A673 (cell line): ENCODE results near the gene TIMM10.

Experiments used
- EZH2 ChIP-seq: fragments of 200-600 bp; sonication (generic); IDR thresholded peaks from 2 replicates; pipeline ENCODE4 v1.6.1; 2017; ENCODE audit warnings: borderline replicate concordance, low read depth, mild to moderate bottlenecking, mixed read lengths, antibody characterized with exemption, low read length; ENCODE audit not compliant: poor library complexity, severe bottlenecking
- TF ChIP-seq, protein P1 (sequence below): fragments of 300-800, 200-600 bp; sonication (generic); conservative IDR thresholded peaks from 2 replicates; pipeline ENCODE4 v1.5.1; 2017; ENCODE audit warnings: low read depth, mild to moderate bottlenecking, antibody characterized with exemption, low read length, moderate library complexity, mixed read lengths

DNA sequence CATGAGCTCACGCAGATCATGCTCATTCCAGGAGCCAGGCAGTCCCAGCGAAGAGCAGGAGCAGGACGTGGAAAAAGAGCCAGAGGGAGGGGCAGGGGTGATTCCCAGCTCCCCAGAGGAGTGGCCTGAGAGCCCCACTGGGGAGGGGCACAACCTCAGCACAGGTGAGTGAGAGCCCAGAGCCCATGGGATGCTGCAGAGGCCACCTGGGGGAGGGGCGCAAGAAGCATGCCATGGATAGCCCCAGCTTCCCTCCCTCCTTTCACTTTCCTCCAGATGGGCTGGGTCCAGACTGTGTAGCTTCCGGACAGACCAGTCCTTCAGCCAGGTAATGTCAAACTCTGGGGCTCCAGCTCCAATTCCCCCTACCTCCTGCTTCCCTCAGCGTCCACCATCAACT, 13.0 kb upstream of the TIMM10 start:
- TF ChIP-seq EZH2: no peak
- TF ChIP-seq, protein P1, sequence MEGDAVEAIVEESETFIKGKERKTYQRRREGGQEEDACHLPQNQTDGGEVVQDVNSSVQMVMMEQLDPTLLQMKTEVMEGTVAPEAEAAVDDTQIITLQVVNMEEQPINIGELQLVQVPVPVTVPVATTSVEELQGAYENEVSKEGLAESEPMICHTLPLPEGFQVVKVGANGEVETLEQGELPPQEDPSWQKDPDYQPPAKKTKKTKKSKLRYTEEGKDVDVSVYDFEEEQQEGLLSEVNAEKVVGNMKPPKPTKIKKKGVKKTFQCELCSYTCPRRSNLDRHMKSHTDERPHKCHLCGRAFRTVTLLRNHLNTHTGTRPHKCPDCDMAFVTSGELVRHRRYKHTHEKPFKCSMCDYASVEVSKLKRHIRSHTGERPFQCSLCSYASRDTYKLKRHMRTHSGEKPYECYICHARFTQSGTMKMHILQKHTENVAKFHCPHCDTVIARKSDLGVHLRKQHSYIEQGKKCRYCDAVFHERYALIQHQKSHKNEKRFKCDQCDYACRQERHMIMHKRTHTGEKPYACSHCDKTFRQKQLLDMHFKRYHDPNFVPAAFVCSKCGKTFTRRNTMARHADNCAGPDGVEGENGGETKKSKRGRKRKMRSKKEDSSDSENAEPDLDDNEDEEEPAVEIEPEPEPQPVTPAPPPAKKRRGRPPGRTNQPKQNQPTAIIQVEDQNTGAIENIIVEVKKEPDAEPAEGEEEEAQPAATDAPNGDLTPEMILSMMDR: no peak
